ENCODE data around the gene TM7SF2.

Gene TM7SF2

GRCh38 chr11:65160643-65161042 is 49.0 kb downstream of the TM7SF2 start:
- DNase-seq = no peak

DNA sequence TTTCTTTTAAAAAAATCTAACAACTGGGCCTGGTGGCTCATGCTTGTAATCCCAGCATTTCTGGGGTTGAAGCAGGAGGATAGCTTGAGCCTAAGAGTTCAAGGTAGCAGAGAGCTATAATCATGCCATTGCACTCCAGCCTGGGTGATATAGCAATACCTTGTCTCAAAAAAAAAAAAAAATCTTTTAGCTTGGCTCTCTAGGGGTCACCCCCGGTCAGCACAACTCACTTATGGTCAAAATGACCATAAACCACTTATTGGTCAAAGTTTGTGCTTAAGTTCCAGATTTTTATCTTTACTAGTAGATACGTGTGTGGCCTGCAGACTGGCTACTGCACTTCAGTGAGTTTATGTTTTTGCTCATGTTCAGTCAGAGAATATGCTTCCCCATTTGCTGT is 52.0 kb downstream of the TM7SF2 start:
- DNase-seq = no peak
